GM12878 (cell line): ENCODE measurements around the gene CLDN9. TPM values are rescaled to one million over a fixed set of nuclear protein-coding genes. Genes with fewer than 3 reads are reported as not detected.

Source experiments
- BHLHE40 ChIP-seq, 2 experiments: fragments of 450-650 bp in 1 of 2; IDR thresholded peaks; 2 replicates each; pipeline ENCODE4 v1.6.1; 2011 to 2017; ENCODE audit warnings: low read depth in 2 of 2, borderline replicate concordance in 1 of 2, improper control_type of control experiment in 1 of 2, low read length in 1 of 2, mild to moderate bottlenecking in 1 of 2
- BRCA1 ChIP-seq: IDR thresholded peaks from 2 replicates; pipeline ENCODE4 v1.6.1; 2011; ENCODE audit warnings: low read depth, low read length, improper control_type of control experiment
- CHD1 ChIP-seq: IDR thresholded peaks from 2 replicates; pipeline ENCODE4 v1.6.1; 2012; ENCODE audit warnings: low read depth, low read length, improper control_type of control experiment
- HDAC2 ChIP-seq: fragments of 200-600 bp; sonication (generic); IDR thresholded peaks from 2 replicates; pipeline ENCODE4 v1.6.1; 2017
- RB1 ChIP-seq: fragments of 450-650 bp; formaldehyde crosslinking; IDR thresholded peaks from 2 replicates; pipeline ENCODE4 v1.6.1; 2017; ENCODE audit warnings: mild to moderate bottlenecking, borderline replicate concordance
- RFX5 ChIP-seq: IDR thresholded peaks from 2 replicates; pipeline ENCODE4 v1.6.1; 2011; ENCODE audit warnings: low read depth, low read length, improper control_type of control experiment
- RUNX3 ChIP-seq: IDR thresholded peaks from 2 replicates; pipeline ENCODE4 v1.6.1; 2012; ENCODE audit warnings: low read length, inconsistent platforms
- SPI1 ChIP-seq: IDR thresholded peaks from 2 replicates; pipeline ENCODE4 v1.6.1; 2011; ENCODE audit warnings: low read depth, mild to moderate bottlenecking, low read length, moderate library complexity, borderline replicate concordance; ENCODE audit not compliant: insufficient read depth
- STAT1 ChIP-seq: fragments of 450-650 bp; conservative IDR thresholded peaks from 2 replicates; pipeline ENCODE4 v1.6.1; 2014; ENCODE audit warnings: antibody characterized with exemption, mild to moderate bottlenecking
- SUPT20H ChIP-seq: IDR thresholded peaks from 2 replicates; pipeline ENCODE4 v1.6.1; 2011; ENCODE audit warnings: low read depth, mild to moderate bottlenecking, low read length, moderate library complexity, borderline replicate concordance; ENCODE audit not compliant: control insufficient read depth
- TARDBP ChIP-seq: IDR thresholded peaks from 2 replicates; pipeline ENCODE4 v1.6.1; 2016; ENCODE audit warnings: borderline replicate concordance
- TCF3 ChIP-seq: IDR thresholded peaks from 2 replicates; pipeline ENCODE4 v1.6.1; 2012; ENCODE audit warnings: low read depth, mild to moderate bottlenecking, low read length, borderline replicate concordance; ENCODE audit not compliant: insufficient read depth
- TCF7 ChIP-seq: IDR thresholded peaks from 2 replicates; pipeline ENCODE4 v1.6.1; 2014; ENCODE audit warnings: antibody characterized with exemption, borderline replicate concordance
- polyA plus RNA-seq, 11 experiments: library from polyadenylated mRNA; depleted of rRNA in 4 of 11; unstranded in 6 of 11; stranded (reverse) in 5 of 11; fragments of >200 nt; fragmentation: Nextera tagmentation in 4 of 11; fragmentation: Illumina TruSeq in 1 of 11; extraction: Ambion mirVana in 4 of 11; extraction: Trizol in 1 of 11; gene quantifications; 1 replicate in 1 of 11; 2 replicates in 10 of 11; pipeline versions ENCODE4 v1.2.1 to v1.2.3, GENCODE V29; 2011 to 2016; ENCODE audit warnings: inconsistent platforms in 2 of 11, missing spikeins in 2 of 11, low read depth in 1 of 11
- total RNA-seq, 4 experiments: library from RNA; depleted of rRNA in 3 of 4; stranded (reverse); fragments of >200 nt in 3 of 4; fragmentation: Illumina TruSeq in 1 of 4; extraction: Trizol in 1 of 4; gene quantifications; 2 replicates each; pipeline versions ENCODE4 v1.2.1 to v1.2.3, GENCODE V29; 2013 to 2021
- TF ChIP-seq, protein P1 (sequence below): fragments of 450-650 bp; IDR thresholded peaks from 2 replicates; pipeline ENCODE4 v1.6.1; 2017; ENCODE audit warnings: mild to moderate bottlenecking, moderate library complexity
- TF ChIP-seq, protein P2 (sequence below): fragments of 450-650 bp; IDR thresholded peaks from 2 replicates; pipeline ENCODE4 v1.6.1; 2018; ENCODE audit warnings: borderline replicate concordance, mild to moderate bottlenecking; ENCODE audit not compliant: partially characterized antibody
- TF ChIP-seq, protein P3 (sequence below): fragments of 450-650 bp; formaldehyde crosslinking; IDR thresholded peaks from 2 replicates; pipeline ENCODE4 v1.4.0; 2022; ENCODE audit warnings: mild to moderate bottlenecking, moderate library complexity
- TF ChIP-seq, protein P4 (sequence below): fragments of 150-350 bp; IDR thresholded peaks from 2 replicates; pipeline ENCODE4 v1.6.1; 2014; ENCODE audit warnings: mild to moderate bottlenecking, low read depth, low read length

The CLDN9 gene
- total and polyA plus RNA-seq, 10 of the 15 experiments (the other 5 are each of a cell fraction or from before 2014, with no cell fraction given), result not detected

DNA sequence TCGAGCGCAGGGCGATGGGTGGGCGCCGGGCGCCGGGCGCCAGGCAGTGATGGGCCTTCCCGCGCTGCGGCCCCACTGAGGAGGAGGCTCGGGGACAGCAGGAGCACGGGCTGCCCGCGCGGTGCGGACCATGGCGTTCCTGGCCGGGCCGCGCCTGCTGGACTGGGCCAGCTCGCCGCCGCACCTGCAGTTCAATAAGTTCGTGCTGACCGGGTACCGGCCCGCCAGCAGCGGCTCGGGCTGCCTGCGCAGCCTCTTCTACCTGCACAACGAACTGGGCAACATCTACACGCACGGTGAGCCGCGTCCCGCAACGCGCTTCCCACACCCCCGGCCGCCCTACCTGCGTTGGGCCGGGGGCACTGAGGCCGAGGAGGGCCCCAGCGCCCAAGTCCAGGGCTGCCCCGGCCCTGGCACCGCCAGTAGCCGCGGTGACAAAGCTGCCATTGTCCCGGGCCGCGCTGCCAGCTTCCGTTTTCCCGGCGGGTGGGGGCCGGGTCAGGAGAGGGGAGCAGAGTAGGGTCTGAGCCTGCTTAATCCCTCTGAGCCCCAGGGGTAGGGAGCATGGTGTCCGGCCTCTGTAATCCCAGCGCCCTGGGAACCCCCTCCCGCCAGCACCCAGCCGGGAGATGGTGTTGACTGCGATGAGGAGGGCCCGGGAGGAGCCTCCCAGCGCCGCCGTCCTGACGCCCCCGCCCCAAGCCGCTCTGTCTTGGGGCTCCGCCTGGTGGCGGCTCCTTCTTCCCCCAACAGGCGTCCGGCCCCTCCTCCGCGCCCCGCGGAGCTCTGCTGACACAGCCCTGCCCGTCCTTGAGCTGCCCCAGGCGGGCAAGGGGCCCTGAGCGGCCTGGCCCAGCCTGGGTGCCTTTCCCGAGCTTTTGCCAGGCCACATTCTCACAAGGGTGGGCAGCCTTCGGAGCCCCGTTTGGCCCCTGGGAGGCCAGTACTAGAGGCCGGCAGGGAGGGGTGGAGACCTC, 42.9 kb upstream of the CLDN9 start (continued):
- TF ChIP-seq, protein P1, sequence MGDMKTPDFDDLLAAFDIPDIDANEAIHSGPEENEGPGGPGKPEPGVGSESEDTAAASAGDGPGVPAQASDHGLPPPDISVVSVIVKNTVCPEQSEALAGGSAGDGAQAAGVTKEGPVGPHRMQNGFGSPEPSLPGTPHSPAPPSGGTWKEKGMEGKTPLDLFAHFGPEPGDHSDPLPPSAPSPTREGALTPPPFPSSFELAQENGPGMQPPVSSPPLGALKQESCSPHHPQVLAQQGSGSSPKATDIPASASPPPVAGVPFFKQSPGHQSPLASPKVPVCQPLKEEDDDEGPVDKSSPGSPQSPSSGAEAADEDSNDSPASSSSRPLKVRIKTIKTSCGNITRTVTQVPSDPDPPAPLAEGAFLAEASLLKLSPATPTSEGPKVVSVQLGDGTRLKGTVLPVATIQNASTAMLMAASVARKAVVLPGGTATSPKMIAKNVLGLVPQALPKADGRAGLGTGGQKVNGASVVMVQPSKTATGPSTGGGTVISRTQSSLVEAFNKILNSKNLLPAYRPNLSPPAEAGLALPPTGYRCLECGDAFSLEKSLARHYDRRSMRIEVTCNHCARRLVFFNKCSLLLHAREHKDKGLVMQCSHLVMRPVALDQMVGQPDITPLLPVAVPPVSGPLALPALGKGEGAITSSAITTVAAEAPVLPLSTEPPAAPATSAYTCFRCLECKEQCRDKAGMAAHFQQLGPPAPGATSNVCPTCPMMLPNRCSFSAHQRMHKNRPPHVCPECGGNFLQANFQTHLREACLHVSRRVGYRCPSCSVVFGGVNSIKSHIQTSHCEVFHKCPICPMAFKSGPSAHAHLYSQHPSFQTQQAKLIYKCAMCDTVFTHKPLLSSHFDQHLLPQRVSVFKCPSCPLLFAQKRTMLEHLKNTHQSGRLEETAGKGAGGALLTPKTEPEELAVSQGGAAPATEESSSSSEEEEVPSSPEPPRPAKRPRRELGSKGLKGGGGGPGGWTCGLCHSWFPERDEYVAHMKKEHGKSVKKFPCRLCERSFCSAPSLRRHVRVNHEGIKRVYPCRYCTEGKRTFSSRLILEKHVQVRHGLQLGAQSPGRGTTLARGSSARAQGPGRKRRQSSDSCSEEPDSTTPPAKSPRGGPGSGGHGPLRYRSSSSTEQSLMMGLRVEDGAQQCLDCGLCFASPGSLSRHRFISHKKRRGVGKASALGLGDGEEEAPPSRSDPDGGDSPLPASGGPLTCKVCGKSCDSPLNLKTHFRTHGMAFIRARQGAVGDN, result no peak
- TF ChIP-seq RB1 (no peak), TARDBP (no peak), RFX5 (no peak), RUNX3 (no peak), SPI1 (no peak), HDAC2 (no peak), TCF3 (0 out of 2 replicates have a peak, but pooled peaks have one; percentile 14), CHD1 (no peak), BHLHE40 (IDR thresholded peaks at IDR 0.05; ENCODE audit: borderline replicate concordance in 1 of 2, low read depth in 2 of 2, low read length in 1 of 2) (peak in 1 of 2 experiments; percentile 27; a peak in 1 of 4 replicates), BRCA1 (no peak), TCF7 (no peak), STAT1 (no peak), SUPT20H (no peak)
- TF ChIP-seq, protein P2, sequence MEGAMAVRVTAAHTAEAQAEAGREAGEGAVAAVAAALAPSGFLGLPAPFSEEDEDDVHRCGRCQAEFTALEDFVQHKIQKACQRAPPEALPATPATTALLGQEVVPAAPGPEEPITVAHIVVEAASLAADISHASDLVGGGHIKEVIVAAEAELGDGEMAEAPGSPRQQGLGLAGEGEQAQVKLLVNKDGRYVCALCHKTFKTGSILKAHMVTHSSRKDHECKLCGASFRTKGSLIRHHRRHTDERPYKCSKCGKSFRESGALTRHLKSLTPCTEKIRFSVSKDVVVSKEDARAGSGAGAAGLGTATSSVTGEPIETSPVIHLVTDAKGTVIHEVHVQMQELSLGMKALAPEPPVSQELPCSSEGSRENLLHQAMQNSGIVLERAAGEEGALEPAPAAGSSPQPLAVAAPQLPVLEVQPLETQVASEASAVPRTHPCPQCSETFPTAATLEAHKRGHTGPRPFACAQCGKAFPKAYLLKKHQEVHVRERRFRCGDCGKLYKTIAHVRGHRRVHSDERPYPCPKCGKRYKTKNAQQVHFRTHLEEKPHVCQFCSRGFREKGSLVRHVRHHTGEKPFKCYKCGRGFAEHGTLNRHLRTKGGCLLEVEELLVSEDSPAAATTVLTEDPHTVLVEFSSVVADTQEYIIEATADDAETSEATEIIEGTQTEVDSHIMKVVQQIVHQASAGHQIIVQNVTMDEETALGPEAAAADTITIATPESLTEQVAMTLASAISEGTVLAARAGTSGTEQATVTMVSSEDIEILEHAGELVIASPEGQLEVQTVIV, result no peak
- TF ChIP-seq, protein P3, sequence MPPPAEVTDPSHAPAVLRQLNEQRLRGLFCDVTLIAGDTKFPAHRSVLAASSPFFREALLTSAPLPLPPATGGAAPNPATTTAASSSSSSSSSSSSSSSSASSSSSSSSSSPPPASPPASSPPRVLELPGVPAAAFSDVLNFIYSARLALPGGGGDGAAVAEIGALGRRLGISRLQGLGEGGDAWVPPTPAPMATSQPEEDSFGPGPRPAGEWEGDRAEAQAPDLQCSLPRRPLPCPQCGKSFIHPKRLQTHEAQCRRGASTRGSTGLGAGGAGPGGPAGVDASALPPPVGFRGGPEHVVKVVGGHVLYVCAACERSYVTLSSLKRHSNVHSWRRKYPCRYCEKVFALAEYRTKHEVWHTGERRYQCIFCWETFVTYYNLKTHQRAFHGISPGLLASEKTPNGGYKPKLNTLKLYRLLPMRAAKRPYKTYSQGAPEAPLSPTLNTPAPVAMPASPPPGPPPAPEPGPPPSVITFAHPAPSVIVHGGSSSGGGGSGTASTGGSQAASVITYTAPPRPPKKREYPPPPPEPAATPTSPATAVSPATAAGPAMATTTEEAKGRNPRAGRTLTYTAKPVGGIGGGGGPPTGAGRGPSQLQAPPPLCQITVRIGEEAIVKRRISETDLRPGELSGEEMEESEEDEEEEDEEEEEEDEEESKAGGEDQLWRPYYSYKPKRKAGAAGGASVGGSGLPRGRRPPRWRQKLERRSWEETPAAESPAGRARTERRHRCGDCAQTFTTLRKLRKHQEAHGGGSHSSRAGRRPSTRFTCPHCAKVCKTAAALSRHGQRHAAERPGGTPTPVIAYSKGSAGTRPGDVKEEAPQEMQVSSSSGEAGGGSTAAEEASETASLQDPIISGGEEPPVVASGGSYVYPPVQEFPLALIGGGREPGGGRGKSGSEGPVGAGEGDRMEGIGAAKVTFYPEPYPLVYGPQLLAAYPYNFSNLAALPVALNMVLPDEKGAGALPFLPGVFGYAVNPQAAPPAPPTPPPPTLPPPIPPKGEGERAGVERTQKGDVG (CRISPR knock-in tag), result no peak
- TF ChIP-seq, protein P4, sequence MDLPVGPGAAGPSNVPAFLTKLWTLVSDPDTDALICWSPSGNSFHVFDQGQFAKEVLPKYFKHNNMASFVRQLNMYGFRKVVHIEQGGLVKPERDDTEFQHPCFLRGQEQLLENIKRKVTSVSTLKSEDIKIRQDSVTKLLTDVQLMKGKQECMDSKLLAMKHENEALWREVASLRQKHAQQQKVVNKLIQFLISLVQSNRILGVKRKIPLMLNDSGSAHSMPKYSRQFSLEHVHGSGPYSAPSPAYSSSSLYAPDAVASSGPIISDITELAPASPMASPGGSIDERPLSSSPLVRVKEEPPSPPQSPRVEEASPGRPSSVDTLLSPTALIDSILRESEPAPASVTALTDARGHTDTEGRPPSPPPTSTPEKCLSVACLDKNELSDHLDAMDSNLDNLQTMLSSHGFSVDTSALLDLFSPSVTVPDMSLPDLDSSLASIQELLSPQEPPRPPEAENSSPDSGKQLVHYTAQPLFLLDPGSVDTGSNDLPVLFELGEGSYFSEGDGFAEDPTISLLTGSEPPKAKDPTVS, result no peak
